HUES6 (cell line): ENCODE results near the gene IFT52.

Experiments
- H3K27ac ChIP-seq: 2 replicates; pipeline ENCODE4 v1.7.0; 2013; ENCODE audit warnings: low read depth, mild to moderate bottlenecking, low read length, inconsistent platforms
- H3K27me3 ChIP-seq: 2 replicates; pipeline ENCODE4 v1.6.1; 2013; ENCODE audit warnings: low read length; ENCODE audit not compliant: control insufficient read depth, insufficient read depth
- H3K36me3 ChIP-seq: 2 replicates; pipeline ENCODE4 v1.6.1; 2013; ENCODE audit warnings: low read length; ENCODE audit not compliant: control insufficient read depth, insufficient read depth
- H3K4me1 ChIP-seq: 2 replicates; pipeline ENCODE4 v1.6.1; 2013; ENCODE audit warnings: low read length; ENCODE audit not compliant: control insufficient read depth, insufficient read depth
- H3K4me3 ChIP-seq: 2 replicates; pipeline ENCODE4 v1.5.1; 2013; ENCODE audit warnings: low read depth, low read length
- H3K9ac ChIP-seq: one replicate; pipeline ENCODE4 v1.6.1; 2013; ENCODE audit warnings: mild to moderate bottlenecking, low read length
- H3K9me3 ChIP-seq: 2 replicates; pipeline ENCODE4 v1.6.1; 2013; ENCODE audit warnings: low read depth, low read length; ENCODE audit not compliant: control insufficient read depth, insufficient read depth

IFT52 gene

DNA sequence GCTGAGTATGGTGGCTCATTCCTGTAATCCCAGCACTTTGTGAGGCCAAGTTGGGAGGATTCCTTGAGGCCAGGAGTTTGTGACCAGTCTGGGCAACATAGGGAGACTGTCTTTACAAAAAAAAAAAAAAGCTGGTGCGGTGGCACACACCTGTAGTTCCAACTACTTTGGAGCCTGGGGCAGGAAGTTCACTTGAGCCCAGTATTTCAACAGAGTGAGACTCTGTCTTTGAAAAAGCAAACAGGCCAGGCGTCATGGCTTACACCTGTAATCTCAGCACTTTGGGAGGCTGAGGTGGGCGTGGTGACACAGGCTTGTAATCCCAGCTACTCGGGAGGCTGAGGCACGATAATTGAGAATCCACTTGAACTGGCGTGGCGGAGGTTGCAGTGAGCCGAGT, 104.8 kb downstream of the IFT52 start:
- peaks cover 63% of the 10 kb centered on the region for H3K36me3 ChIP-seq

More for the DNA sequence above, 104.8 kb downstream of the IFT52 start:
- Histone ChIP-seq H3K4me1 (no peaks in the 10 kb centered on the region), H3K4me3 (no peak overlapping the region), H3K27me3 (no peaks in the 10 kb centered on the region), H3K9me3 (no peaks in the 10 kb centered on the region), H3K9ac (no peak overlapping the region), H3K27ac (no peak overlapping the region)
